Epithelial cell of esophagus (primary cell): Measurements from ENCODE around the gene TRIM71.
A peak's percentile ranks its signal among the peaks of the same experiment; 100 is the strongest.

Source experiments
- DNase-seq: peaks from one replicate; pipeline ENCODE4 v3.0.0; 2010; ENCODE audit warnings: low read depth
- H3K4me3 ChIP-seq: 2 replicates; pipeline ENCODE4 v1.5.1; 2011; ENCODE audit warnings: mild to moderate bottlenecking, low read length, control low read depth
- TF ChIP-seq, protein P1 (sequence below): IDR thresholded peaks from 2 replicates; pipeline ENCODE4 v1.5.1; 2011; ENCODE audit warnings: low read depth, mild to moderate bottlenecking, low read length, control low read depth, inconsistent platforms; ENCODE audit not compliant: insufficient read depth; ENCODE audit errors: missing control alignments

Gene TRIM71

DNA sequence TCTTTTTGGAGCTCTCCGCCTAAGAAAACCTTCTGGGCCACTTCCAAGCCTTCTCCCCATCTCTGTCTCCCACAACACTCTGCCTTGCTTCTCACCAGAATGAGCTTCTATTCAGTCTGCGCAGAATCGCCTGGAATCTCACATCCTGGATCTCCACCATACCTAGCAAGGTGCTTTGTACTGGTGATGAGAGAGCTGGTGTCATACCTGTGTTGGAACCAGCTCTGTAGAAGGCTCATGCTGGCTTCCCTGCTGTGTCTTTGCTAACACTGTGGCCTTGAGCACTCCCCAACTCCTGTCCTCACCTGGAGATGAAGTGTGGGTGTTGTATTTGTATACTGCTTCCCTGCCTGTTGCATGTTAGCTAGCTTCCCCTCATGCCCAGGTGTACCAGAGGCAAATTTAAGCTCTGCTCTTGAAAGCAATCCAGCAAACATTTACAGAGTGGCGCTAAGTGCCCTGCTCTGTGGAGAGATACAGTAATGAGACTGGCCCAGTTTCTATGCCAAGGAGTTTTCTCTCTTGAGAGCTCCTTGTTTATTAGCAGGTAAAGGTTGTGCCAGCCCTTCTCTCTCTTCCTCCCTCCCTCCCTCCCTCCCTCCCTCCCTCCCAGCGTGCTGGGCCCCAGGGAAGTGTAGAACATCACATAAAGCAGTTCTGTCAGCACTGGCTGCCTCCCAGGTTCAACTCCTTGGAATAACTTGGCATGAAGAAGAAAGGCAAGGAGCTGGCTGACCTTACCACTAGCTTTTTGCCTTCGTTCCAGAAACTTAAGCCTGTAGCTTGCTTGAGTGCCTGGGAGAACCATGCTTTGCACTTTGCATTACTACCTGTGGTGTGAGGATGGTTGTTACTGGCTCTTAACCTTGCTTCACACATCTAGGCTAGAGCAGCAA lies 54.9 kb downstream of the TRIM71 start:
- no peak overlapping the region for H3K4me3 ChIP-seq
- no peak for DNase-seq
- TF ChIP-seq, protein P1, sequence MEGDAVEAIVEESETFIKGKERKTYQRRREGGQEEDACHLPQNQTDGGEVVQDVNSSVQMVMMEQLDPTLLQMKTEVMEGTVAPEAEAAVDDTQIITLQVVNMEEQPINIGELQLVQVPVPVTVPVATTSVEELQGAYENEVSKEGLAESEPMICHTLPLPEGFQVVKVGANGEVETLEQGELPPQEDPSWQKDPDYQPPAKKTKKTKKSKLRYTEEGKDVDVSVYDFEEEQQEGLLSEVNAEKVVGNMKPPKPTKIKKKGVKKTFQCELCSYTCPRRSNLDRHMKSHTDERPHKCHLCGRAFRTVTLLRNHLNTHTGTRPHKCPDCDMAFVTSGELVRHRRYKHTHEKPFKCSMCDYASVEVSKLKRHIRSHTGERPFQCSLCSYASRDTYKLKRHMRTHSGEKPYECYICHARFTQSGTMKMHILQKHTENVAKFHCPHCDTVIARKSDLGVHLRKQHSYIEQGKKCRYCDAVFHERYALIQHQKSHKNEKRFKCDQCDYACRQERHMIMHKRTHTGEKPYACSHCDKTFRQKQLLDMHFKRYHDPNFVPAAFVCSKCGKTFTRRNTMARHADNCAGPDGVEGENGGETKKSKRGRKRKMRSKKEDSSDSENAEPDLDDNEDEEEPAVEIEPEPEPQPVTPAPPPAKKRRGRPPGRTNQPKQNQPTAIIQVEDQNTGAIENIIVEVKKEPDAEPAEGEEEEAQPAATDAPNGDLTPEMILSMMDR = no peak

DNA sequence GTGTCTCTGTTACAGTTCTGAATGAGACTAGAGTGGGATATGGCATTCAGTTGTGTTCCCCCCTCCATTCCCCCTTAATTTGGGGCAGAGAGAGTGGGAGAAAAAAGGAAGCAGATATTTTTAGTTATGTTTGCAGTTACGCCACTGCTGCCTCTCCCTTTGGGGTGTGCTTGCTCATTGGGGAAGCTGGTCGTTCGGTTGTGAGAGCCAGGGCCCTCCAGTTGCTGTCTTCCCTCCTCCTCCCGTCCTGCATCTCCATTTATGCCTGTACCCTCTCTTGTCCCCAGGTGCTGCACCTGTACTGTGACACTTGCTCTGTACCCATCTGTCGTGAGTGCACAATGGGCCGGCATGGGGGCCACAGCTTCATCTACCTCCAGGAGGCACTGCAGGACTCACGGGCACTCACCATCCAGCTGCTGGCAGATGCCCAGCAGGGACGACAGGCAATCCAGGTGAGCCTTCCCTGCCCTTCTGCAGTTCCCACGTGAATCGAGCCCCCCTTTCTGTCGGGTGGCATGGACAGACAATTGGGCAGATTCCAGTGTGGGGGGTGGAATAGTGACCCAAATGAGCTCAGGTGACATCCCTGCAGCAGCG lies 55.8 kb downstream of the TRIM71 start:
- DNase-seq = peak; percentile 6
- TF ChIP-seq, protein P1 = no peak
- H3K4me3 ChIP-seq = no peak overlapping the region

DNA sequence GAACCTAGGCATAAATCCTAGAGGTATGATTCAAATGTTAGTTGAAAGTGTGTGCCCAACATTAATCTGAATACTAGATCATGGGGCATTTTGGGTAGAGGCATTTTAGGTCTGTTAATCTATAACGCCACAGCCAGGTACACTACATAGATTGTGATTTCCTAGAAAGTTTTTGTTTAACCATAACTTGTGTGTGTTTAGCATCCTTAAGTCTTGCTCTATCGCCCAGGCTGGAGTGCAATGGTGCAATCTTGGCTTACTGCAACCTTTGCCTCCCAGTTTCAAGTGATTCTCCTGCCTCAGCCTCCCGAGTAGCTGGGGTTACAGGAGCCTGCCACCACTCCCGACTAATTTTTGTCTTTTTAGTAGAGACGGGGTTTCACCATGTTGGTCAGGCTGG lies 59.1 kb downstream of the TRIM71 start:
- TF ChIP-seq, protein P1 = no peak
- DNase-seq = no peak
- H3K4me3 ChIP-seq = no peak overlapping the region

DNA sequence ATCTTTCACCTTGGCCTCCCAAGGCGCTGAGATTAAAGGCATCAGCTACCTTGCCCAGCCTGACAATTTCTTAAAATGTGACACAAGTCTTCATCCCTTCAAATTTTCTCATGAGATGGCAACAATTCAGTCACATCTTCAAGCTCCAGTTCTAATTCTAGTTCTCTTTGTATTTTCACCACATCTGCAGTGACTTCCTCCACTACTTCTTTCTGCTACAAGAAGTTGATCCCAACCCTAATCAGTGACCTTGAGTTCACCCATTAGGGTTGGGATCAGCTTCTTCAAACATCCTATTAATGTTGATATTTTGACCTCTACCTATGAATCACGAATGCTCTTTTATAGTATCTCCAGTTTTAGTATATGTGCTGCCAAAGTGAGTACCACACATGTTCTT lies 59.8 kb downstream of the TRIM71 start:
- DNase-seq = no peak
- H3K4me3 ChIP-seq = no peak overlapping the region
- TF ChIP-seq, protein P1 = no peak

DNA sequence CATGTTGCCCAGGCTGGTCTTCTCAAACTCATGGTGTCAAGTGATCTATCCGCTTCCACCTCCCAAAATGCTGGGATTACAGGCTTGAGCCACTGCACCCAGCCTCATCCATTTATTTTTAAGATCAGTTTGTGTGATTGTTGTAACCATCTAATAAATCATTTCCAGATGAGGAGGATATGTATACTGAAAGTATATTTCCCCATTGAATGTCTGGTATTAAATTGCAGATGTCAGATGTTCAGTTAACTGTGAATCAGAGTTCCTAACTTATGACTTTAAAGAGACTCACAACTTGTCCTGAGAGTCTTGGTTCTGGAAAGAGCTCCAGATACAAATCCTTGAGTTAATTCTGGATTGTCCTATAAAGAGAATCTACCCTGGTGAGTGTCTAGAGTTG lies 62.4 kb downstream of the TRIM71 start:
- DNase-seq = no peak
- no peak overlapping the region for H3K4me3 ChIP-seq
- TF ChIP-seq, protein P1 = no peak

DNA sequence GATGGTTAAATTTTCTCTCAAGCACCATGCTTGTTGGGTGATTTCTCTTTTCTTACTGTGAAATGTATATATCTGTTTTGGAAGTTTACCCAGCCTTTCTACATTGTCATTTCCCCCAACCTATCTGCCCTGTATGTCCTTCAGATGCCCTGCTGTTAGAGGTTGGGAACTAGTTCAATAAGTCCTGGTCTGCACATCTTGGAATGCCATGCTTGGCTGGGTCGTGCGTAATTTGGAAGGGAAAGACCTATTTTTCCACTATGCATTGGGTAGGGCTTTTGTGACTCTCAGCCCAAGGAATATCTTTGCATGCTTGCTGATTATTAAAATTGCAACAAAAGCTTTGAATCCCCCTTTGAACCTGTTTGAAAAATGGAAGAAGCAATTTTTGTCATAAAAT lies 63.8 kb downstream of the TRIM71 start:
- TF ChIP-seq, protein P1 = no peak

More for the DNA sequence above, 63.8 kb downstream of the TRIM71 start:
- H3K4me3 ChIP-seq = no peak overlapping the region
- DNase-seq = no peak
